IPS-11a (cell line): ENCODE results near the gene NTNG1.
"Not testable (repeated sequence)": the region's sequence is repeated elsewhere in the genome, so short reads cannot be mapped to it uniquely, and the experiment has no call there.

Experiments
- H3K4me3 ChIP-seq: one replicate; pipeline ENCODE4 v1.5.1; 2013; ENCODE audit warnings: low read depth, low read length, control low read depth

Gene NTNG1

DNA sequence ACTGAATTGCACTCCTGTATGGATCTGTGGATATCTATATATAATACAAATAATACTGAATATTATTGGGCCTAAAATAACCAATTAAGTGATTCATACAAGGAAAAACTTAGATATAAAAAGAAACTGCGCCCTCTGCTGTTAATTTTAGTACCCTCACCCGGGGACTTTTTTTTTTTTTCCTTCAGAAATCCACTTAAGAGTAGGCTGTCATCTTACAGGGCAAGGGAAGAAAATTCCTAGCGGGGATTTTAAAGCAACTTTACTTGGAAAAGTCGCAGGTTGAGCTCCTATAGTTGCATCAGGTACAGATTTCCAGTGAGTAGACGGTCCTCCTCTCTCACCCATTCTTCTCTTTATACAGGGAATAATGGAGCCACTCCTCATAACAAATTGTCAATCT lies 1.3 kb downstream of the NTNG1 start:
- peak overlapping the region; percentile 73 for H3K4me3 ChIP-seq

- H3K4me3 ChIP-seq = no peak overlapping the region
Measured at GRCh38 chr1:107142666-107143065, 1.8 kb downstream of the NTNG1 start.

- H3K4me3 ChIP-seq = no peak overlapping the region
Measured at GRCh38 chr1:107145637-107146036, 4.8 kb downstream of the NTNG1 start.

DNA sequence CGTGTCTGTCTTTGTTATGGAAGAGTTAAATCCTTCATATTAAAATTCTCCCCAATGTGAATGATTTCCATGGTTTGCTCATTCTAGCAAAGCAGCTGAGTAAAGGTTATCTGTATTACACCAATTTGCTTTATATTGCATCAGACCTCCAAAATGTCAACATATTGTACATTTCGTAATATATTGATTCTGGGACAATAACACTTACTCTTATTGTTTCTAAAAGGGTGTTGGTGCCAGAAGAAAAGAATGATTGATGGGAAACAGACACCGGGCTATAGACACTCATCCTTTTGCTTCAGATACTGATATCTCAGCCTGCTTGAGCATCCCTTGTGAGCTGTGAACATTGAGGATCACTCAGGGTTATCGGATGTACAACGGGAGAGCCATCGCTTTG lies 7.0 kb downstream of the NTNG1 start:
- no peak overlapping the region for H3K4me3 ChIP-seq

DNA sequence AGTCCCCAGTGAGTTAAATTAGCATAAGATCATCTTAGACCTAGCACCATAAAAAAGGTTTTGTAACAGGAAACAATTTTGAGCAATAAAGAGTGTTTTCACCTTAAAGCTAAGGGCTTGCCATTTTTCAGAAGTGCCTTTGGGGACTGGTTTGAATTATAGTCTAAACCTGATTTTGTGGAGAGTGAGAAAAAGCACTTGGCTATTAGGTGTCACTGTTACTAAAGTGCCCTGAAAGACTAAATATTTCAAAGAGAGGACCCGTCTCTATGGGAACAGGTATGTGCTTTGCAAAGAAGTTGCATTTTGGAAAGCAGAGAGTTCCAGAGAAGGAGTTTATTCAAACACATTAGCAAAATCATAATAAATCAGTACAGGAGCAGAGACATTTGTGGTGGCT lies 9.1 kb downstream of the NTNG1 start:
- H3K4me3 ChIP-seq = no peak overlapping the region

GRCh38 chr1:107151295-107151694 lies 10.5 kb downstream of the NTNG1 start:
- no peak overlapping the region for H3K4me3 ChIP-seq

- no peak overlapping the region for H3K4me3 ChIP-seq
Measured at GRCh38 chr1:107152395-107152794, 11.6 kb downstream of the NTNG1 start.

- H3K4me3 ChIP-seq = no peak overlapping the region
Measured at GRCh38 chr1:107153014-107153413, 12.2 kb downstream of the NTNG1 start.

- H3K4me3 ChIP-seq = no peak overlapping the region
Measured at GRCh38 chr1:107158496-107158895, 17.7 kb downstream of the NTNG1 start.

DNA sequence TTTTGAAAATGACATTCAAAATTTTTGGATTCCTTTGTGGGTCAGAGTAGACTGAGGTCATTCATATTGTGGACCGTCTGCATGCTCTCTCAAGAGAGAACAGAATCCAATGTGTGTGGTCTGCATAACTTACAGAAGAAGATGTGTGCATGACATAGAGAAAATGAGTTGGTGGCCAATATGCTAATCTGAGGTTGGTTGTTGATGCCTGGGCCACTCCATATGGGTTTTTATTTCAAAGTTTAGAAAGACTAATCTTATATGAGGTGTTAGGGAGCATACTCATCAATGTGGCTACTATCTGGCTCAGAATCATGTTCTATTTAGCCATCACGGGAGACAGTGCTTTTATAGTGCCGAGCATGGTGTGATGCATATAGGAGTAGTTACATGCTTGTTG lies 18.2 kb downstream of the NTNG1 start:
- no peak overlapping the region for H3K4me3 ChIP-seq

DNA sequence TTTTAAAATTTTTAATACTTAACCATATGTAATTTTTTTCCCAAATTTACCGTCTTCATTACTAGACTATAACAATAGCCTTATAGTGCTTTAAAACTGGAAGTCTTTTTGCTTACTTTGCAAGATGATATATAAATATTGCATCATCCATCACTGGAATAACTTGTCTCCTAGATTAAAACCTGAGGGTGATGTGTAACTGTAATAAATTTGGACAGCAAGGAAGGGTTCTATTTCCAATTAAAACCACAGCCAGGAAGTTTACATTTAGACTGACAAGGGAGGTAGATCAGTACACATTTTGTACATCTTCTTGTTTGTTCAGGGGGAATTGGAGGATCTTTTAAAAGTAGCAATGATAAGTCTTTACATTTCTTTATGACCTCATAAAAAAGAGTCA lies 21.9 kb downstream of the NTNG1 start:
- no peak overlapping the region for H3K4me3 ChIP-seq

GRCh38 chr1:107164901-107165300 lies 24.1 kb downstream of the NTNG1 start:
- not testable (repeated sequence) for H3K4me3 ChIP-seq

- no peak overlapping the region for H3K4me3 ChIP-seq
Measured at GRCh38 chr1:107169615-107170014, 28.8 kb downstream of the NTNG1 start.

DNA sequence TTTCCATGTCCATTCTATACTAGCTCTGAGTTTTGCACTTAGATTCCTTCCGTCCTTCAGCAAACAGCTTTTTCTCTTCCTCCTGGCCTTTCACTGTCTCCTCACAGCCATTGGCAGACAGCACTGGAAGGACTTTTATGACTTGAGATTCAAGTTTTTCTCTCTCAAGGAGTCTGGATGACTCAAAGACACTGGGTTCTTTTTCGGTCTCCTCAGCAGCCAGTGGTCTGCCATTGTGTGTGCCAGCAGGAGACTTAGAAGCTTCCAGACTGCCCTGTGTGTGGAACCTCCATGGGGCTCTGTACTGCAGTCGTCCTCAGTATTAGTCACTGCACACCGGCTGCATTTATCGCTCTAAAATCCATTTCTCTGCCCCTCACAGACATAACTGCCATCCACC lies 30.5 kb downstream of the NTNG1 start:
- H3K4me3 ChIP-seq = no peak overlapping the region

DNA sequence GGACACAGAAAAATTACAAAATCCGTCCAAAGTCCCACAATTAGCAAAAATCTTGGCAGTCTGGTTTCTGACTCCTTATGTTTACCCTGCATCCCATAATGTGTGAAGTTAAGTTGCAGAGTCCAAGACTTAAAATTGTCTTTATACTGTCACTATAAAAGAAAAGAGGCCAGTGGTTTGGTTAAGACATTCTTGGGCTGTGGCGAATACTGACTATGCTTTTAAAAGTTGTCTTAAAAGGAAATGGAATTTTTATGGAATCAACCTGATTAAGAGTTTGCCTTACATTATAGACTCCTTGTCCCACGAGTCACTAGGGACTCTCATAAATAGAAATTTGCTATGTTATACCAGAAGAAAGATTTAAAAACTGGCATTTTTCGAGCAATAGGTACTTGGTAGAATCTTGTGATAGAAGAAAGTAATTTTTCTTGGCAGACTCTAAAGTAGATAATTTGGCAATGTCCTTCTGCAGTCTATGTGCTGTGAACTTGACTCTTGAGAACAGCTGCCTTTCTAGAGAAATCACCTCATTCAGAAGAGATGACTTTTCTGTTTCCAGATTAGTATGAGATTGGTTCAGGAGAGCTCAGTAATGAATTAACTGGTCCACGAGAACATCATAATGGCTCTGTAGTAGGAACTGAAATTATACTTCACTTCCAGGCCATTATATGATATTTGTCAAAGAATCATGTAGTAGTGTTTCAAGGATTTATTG lies 31.8 kb downstream of the NTNG1 start:
- H3K4me3 ChIP-seq = no peak overlapping the region

DNA sequence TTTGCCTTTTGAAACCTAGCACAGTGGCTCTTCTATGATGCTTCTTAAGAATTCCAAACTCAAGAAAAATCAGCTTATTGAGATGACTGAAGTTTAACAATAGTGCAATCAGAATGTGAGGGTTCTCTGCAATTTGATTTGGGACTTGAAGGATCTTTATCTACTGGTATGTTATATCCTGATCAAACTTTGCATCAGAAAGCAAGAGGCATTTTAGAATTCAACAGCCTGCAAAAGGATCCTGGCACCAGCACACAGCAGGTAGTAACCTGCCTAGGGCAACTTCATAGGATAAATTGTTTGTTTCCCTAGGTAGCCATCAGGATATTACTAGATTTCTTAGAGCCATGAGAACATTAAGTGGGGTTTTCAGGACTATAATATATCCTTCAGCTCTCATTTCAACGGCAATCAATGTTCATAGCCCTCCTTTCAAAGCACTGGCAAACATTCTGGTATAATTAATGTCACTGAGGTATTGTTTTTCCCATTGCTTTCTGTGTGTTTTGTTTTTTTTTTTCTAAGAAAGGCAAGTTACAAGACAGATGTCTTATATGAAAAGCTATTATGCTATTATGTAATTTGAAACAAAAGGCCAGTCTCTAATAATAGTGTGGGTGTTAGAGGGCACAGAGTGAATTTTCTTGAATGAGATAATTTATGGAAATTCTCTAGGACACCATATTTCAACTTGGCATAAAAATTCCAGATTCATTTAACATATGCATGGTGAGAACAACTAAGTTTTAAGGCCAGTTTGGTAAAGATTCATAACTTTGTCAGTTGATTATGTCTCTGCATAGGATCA lies 34.5 kb downstream of the NTNG1 start:
- no peak overlapping the region for H3K4me3 ChIP-seq

DNA sequence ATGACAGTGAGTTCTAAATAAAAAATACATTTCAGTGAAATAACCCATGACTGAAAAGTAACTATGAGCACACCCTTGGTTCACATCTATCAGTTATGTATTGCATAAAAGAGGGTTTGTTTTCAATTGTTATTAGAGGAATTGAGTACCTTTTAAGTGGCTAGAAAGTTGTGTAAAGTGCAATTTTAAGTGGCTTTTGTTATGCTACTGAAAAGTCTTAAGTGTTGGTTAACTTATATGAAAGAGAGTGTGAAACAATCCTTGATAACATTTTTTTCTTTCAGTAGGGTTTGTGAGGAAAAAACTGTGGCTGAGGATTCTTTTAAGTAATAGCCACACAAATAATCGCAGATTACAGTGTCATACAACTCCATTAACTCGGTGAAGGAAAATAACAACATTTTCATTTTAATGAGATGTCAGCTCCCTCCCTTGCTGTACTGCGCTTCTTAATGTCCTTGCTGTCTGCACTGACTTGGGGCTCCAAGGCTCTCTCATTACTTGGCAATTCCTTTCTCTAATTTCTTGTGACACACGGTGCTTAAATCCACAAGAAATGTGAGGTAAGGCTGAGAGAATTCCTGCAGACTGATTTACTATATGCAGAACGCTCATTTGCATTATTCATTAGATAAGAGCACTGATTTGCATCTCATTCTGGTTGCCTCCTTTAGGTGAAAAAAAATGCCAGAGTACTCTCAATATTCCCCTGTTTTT lies 40.6 kb downstream of the NTNG1 start:
- no peak overlapping the region for H3K4me3 ChIP-seq

DNA sequence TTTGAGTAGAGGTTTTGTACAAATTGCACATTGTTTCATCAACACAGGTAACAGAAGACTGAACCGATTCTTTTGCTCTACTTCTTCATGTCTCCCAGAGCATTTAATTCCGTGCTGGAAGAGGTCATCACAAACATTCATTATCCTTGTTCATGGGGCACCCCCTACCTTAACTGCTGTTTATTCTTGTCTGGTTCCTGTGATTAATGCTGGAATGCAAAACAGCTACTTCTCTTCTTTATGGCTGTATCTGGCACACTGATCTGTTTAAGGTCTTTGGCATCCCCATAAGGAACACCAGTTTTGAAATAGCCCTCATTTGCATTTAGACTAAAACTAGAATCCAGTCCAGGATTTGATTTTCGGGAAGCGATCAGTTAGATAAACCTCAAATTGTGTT lies 42.2 kb downstream of the NTNG1 start:
- H3K4me3 ChIP-seq = no peak overlapping the region

DNA sequence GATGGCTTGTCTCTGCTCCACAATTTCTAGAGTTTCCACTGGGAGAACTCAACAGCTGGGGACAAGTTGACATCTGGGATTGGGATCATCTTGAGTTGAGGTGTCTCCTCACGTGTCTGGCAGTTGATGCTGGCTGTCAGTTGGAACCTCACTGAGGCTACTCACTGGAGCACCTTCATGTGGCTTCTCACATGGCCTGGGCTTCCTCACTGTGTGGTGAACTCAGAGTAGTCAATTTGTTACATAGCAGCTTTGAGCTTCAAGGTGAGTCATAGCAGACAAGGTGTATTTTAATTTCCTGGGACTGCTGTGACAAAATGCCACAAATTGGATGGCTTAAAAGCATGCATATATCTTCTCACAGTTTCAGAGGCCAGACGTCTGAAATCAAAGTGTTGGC lies 44.0 kb downstream of the NTNG1 start:
- H3K4me3 ChIP-seq = no peak overlapping the region

DNA sequence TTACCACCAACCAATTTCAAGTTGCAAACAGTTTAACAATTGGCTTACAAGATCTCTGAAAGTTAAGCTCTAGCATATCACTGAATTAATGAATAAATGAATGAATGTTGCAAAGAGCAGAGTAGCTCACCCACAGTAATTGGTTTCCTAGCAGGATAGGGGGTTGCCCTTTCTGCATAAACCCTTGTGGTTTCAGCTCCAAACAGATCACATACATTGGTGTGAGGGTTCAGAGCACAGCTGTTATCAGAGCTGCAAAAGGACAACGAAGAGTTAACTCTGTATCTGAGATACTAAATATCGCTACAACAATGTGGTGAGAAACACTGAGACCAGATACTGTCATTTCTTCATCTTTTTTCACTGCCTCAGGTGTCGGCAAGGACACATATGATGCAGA lies 46.6 kb downstream of the NTNG1 start:
- H3K4me3 ChIP-seq = no peak overlapping the region

DNA sequence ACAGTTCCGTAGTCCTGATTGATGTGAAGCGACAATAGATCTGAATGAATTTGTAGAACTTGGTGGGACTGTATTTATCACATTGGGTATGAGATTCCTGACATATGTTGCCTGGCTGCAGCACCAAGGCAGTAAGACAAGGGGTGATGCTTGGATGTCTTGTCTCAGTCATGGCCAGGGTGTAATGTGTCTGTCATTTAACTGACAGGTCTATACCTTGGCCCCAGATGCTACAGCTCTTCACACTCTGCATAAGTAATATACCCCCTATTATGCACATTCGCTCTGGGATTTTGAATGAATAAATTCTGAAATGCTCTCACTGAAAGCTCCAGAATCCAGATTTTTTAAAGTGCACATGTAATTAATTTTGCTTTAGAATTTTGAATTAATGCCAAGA lies 47.3 kb downstream of the NTNG1 start:
- H3K4me3 ChIP-seq = no peak overlapping the region

DNA sequence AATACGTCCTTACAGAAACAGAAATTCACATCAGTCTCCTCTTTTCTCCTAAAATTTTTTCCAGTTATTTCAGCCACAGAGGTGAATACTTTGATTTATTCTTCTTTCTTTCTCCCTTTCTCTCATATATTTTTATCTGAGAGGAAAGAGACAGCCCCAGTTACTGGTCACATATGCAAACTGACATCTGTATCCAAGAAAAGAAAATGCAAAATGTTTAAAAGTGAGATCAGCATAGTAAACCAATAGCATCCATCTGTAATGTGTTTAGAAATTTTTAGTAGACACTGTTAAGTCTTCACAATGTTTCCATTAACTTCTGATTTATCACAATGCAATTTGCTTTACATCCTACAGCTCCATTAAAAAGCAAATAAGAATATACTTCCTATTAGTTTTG lies 53.5 kb downstream of the NTNG1 start:
- no peak overlapping the region for H3K4me3 ChIP-seq
